NT2/D1 (cell line): ENCODE results near the gene UBASH3B.

ENCODE experiments used
- SUZ12 ChIP-seq: IDR thresholded peaks from 2 replicates; pipeline ENCODE4 v1.6.1; 2011; ENCODE audit not compliant: insufficient read length, insufficient read depth; ENCODE audit errors: extremely low read depth
- YY1 ChIP-seq: IDR thresholded peaks from 2 replicates; pipeline ENCODE4 v1.6.1; 2011; ENCODE audit not compliant: insufficient read length, insufficient read depth

DNA sequence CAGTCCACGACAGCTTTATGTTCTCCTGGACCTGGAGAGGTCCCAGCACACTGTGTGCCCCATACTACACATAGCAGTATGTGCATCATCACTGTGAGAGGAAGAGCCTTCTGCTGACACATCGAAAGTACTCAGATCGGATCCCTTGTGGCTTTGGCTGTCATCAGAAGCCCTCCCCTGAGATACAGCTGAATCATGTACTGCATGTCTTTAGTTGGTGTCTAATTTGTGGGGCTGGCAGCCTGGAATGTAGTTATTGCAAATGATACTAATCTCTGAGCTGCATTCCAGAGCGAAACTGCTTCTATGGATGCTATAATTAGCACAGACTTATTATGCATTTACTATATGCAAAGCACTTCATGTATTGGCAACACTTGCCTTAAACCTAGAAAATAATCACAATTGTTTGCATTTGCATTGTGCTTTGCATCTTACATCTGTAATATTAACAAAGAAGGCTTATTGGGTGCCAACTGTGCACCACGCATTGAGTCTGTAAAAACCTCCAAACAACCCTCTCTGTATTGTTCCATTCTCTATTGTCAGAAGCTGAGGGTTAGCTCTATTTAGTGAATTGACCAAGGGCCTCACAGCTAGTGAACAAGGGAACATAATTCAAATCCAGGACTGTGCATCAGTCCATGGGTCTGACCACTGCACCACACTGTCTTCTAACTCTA, 93.6 kb downstream of the UBASH3B start:
- TF ChIP-seq YY1 (no peak), SUZ12 (no peak)
